HG03135 (cell line): ENCODE data around the gene CYP24A1.

Source experiments
- ATAC-seq: cut with Tn5 transposase; IDR thresholded peaks from one replicate; pipeline ENCODE4 v1.9.1; 2021; ENCODE audit warnings: mild to moderate bottlenecking, moderate library complexity; ENCODE audit not compliant: unreplicated experiment

Gene CYP24A1

DNA sequence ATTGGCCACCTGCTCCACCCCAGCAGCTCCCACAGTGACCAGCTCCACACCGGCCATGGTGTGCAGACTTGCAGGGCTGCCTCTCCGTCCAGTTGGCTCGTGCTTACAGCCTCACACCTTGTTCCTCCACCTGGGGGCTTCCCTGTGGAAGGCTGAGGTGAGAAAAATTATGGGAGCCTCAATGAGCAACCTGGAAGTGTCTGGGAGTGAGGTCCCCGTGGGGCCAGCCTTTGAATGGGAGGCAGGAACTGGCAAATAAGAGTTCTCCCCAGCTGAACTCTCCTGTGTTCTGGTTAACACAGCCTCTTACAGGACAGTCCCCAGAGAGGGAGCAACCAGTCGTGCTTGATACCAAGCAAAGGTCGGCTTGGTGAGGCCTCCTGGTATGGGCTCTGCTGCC, 30.3 kb upstream of the CYP24A1 start:
- ATAC-seq, result no peak

DNA sequence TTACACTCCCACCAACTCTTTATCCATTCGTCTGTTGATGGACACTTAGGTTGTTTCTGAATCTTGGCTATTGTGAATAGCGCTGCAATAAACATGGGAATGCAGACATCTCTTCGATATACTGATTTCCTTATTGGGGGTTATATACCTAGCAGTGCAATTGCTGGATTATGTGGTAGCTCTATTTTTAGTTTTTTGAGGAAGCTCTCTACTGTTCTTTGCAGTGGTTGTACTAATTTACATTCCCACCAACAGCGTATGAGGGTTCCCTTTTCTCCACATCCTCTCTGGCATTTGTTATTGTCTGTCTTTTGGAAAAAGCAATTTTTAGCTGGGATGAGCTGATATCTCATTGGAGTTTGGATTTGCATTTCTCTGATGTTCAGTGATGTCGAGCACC, 29.5 kb upstream of the CYP24A1 start:
- ATAC-seq, result no peak

DNA sequence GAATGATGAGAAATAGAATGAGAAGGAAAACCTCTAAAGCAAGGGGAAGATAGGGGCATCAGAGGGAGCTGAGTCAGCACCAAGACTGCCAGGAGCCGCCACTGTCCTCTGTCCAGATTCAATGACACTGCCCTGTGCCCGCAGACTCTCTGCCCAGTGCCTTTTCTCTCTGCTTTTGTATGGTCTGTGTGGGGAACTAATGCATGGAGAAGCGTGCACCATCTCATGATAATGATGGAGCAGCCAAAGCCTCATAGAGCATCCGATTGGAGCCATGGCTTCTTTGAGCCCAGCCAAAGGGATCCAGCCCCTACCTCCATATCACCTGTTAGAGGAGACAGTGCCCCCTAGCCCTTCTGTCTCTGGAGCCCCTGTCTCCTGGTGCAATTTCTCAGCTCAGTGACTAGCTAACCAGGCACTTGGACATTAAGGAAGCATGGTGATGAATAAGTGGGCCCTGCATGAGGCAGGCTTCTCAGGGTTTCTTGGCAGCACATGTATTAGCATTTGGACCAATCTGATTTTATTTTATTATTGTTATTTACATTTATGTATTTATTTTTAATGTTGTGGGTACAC, 27.6 kb upstream of the CYP24A1 start:
- no peak for ATAC-seq

DNA sequence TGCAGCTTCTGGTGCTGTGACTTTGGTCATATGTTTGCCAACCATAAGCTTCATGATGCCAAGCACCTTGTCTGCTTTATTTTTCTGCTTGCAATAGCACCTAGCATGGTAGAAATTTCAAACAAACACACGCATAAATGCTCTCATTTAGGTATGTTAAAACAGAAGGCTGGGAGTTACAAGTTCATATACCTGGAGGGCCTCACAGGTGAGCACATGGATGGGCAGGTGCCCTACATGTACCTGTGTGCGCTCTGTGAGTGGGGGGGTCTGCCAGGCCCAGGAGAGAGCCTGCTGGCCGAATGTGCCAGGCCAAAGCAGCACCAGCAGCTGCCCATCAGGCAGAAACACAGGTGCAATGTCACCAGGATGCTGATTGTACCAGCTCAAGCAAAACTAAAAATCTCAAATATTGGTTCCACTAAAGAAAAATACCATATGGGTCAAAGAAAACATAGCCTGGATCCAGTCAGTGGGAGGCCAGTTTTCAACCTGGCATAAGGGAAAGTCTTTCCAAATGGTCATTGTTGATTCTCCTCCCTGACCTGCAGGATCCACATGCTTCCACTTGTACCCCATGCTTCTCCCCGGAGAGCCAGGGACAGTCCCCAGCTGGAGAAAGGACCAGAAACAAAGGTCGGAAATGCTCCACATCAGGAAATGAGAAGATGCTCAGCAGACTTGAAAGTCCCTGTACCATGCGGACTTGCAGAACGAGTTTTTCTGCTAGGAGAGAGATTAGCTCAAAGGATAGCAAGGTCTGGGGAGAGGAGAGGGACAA, 26.9 kb upstream of the CYP24A1 start:
- no peak for ATAC-seq

DNA sequence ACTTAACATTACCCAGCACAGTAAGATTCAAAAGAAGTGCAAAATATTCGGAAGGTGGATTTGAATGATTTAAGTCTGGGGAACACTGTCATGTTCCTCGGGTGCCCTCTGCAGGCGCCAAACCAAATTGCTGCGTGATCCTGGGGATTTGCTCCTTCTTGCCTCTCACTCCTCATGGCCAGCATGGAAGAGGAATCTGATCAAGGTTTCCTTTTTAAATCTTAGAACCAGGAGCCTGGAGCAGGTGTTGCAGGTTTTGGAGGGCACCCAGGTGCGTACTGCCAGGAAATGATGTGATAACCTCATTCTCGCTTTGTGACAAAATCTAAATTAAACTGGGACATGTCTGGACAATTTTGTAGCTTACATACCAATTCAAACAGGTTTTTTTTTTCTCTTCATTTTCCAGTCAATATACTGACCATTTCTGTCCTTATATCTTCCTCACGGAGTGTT, 26.0 kb upstream of the CYP24A1 start:
- ATAC-seq, result no peak

DNA sequence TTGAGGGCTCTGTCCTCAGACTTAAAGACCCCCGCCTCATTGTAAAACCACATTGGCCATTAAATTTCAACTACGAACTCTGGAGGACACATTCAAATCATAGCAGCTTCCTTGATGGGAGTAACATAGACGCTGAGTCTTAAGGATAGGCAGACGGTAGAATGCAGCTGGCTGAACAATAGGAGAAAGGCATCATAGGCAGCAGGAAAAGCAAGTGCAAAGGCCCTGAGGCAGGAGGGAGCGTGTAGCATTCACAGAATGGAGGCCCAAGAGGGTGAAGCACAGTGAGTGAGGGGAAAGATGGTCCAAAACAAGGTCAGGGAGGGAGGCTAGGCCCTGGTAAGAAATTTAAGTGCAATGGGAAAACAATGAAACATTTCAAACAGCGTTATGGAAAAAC, 25.5 kb upstream of the CYP24A1 start:
- ATAC-seq, result no peak

DNA sequence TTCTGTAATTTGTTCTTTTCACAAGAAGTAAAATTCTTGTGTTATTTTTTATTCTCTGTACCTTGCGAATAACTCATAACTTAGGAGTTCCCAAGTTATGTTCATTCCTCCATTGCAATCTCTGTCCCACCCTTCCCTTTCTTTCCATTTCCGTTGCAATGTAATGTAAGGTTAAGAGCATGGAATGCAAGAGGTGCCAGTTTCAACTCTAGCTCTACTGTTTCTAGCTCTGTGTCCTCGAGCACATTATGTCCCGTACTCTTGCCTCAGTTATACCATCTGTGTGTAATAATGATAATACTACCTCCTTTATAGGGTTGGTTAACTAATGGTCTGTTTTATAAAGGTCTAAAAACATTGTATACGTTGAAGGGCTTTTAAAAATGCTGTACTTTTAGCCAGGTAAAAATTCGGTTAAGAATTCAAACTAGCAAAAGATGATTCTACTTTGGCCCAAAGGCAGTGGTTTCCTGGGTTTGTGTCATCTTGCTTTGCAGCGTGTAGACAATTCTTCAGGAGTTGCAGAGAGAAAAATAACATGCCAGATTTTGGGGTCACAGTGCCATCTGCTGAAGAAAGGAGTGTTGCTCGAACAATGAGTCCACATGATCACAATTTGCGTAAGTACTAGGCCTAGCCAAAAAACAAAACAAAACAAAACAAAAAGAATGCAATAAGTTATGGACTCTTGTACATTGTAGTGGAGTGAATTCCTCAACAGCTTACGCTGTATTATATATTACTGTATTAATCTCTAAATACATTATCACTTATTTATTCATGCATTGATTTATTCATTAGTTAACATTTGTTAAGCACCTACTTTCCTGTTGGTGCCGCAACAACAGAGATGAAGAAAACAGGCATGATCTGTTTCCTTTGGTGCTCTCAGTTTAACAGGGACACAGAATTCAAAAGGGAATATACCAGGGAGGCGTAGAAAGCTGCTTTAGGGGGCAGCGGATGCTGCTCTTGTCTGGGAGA, 24.1 kb upstream of the CYP24A1 start:
- no peak for ATAC-seq

DNA sequence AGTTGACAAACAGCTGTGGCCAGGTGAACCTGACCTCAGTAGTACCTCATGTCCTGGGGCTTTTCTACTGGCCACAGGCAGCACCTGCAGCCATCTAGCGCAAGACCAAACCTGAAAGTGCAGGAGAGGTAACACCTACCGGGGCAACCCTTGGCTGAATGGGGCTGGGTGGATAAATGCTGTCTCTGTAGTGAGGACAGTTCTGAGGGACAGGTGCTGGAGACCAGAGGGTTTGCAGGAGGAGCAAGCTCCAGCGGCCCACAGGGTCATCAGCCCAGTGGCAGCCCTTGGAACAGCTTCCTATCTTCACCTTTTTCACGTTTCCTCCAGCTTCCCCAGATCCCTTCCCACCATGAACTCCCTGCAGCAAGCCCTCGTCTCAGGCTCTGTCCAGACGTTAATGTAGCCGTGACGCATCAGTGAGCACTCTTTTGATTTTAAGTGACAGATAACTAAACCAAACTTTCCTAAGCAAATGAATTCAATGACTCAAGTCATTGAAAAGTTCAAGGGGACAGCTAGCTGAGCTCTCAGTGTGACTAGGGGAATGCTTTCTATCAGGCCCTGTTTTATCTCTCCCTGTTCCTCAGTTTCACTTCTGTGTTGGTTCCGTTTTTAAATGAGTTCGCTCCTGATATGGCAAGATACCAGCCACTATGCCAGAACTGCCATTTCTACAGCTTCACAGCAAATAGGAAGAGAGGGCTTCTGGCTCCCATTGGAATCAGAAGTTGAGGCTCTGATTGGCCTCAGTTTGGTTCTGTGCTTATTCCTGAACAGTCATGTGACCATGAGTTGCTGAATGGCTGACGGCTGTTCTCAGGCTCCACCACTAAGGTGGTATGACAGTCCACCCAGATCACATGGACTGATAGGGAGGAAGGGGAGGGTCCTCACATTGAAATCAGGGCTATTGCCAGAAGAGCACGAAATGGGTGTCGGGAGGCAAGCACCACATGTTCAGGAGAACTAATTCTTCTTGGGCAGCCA, 22.0 kb upstream of the CYP24A1 start:
- no peak for ATAC-seq

DNA sequence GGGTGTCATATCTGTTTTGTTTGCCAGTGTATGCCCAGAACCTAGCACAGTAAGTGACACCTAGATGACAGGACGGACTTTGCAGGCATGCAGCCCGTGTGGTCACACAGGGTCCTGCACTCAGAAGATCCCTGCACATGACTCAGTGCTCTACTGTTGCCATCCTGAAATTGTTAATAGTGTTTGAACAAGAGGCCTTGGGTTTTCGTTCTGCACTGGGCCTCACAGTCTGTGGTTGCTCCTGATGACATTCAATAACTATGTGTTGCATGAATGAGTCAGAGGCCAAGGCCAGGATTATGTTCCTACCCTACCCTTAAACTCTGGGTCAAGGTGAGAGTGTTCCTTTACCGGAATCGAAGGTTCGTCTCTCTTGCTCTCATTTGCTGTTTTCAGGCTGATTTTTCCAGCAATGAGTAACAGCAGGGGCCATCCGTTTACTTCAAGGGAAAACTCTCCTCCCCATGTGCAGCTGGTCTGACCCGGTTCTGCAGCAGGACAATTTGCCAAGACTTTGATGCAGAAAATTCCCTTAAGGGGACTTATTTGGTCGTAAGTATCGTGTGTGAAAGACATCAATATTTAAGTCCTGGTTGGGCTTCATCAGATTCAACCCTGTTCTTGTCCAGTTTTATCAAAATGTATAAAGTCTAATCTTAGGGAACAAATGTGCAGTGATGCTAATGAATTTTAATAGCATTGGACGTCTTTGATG, 21.1 kb upstream of the CYP24A1 start:
- no peak for ATAC-seq

DNA sequence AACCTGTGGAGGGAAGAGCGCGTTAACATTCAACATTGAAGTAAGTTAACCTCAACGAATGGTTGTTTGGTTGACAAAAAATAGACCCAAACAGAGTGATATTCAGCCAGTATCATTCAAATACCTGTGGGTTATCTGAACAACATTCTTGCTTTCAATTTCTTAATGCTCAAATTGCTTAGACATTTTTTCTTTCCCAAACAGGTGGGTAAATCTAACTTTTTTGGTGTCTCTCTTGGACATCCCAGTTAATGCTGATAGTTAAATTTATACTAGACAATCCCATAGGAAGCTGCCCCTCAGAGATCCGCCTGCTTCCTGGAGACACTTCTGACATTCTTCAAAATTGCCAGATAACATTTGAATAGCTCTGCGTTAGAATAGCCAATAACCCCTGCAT, 20.0 kb upstream of the CYP24A1 start:
- no peak for ATAC-seq

DNA sequence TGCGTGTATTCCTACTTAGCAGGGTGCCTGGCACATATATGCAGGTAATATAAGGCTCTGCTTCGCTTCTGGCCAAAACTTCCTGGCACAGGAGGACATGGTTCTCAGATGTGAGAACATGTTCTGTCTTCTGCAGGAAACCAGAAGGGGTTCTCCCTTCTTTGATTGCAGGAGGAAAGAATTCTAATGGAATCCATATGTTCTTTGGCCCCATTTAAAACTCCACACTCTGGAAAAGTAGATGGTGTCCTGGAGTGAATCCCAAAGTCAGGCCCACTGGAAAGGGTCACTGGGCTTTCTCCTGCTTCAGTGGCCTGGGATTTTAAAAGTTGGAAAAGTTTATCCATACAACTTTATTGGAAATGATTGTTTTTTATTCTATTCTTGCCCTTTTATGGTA, 16.4 kb upstream of the CYP24A1 start:
- no peak for ATAC-seq

DNA sequence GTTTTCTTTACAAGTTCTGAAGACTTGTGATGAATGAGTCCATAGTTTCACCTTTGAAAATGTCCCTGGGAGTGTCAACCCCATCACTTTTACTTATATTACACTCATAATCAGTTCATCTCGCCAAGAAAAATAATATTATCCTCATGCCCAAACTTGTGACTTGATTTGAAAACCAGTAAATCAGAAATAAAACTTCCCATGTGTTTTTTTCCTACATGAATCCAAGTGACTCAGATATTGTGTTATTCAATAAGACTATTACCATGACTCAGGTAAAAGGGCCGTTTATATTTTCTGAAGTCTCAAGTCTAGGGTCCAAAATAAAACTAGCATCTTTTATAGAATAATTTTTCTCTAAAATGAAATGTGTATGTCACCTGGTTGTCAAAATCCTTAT, 15.8 kb upstream of the CYP24A1 start:
- no peak for ATAC-seq

DNA sequence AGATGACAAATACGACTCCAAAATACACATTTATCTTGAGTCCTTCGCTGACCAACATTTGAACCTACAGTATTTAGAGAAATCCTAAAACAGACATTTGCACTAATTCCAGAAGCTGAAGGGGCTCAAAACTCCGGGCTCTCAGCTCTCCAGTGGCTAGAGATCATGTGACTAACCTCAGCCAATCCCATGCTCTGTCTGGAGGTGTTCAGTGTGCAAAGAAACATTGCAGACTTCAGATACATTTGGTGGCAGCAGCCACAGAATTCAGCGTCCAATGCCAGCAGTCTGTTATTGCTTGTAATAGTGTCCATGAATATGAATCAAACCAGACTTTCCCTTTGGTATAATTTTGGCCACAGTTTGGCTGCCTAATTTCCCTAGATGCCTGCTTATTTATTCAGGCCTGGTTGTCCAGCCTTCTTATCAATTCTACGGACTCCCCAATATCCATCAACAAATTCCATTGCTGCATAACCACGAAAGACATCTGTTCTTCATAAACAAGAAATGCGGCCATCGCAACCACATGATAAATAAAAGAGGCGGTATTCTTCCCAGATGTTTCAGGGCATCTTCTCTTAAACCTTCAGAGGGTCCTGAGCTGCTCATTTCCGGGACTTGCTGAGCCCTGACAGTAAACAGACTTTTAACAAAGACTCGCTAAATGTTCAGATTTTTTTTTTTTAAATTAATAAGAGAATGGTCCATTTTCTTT, 14.5 kb upstream of the CYP24A1 start:
- ATAC-seq, result no peak

DNA sequence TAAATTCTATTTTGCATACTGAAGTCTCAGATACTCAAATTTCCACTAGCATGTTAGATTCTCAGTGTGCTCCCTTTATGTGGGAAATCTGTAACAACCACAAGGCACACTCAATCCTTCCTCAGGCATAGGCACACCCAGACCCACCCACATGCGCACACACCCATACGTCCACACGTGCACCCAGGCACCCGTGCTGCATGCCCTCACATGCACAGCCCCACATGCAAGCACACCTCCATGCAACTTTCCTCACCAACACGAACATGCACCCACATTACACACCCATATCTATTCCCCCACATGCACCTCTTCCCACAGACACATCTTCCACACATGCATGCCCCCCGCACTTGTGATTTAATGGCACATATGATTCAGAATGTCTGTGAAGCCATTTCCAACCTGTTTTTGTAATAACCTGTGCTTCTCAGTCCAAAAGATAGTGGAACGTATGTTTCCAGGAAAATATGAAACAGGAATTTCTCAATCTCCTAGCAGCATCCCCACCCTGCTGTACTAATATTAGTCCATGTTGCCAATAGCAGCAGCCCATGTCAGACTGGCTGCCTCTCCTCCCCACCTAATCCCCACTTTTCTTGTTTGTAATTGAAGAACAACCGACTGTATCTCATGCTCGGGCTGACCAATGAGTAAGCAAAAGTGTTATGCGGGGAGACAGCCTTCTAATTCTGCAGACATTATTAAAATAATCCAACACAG, 11.3 kb upstream of the CYP24A1 start:
- ATAC-seq, result no peak

DNA sequence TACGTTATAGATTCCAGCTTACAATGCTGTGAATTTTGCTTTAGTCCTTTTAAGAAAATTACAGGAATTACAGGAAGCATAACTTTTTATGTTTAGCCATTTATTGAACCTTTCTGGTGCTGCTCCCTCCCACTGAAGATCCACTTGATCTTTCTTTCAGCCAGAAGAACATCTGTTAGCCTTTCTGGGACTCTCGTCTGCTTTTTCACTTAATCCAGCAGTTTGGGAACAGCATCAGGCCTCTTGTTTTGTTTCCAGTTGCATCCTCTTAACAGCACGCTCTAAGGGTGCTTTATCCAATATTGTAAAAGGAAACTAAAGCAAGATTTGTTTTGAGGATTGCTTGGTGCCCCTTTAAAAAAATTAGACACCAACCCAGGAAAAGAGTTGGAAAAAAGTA, 10.3 kb upstream of the CYP24A1 start:
- ATAC-seq, result no peak

DNA sequence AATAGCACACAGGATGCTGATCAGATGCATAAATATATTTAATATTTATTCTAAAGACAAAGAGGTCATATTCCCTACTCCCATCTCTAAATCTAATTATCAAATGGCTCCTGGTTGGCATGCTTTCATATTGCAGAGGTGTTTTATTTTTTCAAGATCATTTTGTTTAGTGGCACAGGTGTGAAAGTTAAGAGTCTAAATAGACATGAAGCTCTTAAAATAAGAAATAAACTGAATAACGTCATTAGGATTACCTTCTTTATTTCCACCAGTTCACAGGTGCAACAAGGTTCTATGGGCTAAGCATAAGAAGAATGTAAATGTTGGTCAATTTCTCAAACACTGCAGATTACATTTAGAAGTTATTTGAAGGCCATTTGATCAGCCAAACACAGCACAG, 7.1 kb upstream of the CYP24A1 start:
- ATAC-seq, result no peak

DNA sequence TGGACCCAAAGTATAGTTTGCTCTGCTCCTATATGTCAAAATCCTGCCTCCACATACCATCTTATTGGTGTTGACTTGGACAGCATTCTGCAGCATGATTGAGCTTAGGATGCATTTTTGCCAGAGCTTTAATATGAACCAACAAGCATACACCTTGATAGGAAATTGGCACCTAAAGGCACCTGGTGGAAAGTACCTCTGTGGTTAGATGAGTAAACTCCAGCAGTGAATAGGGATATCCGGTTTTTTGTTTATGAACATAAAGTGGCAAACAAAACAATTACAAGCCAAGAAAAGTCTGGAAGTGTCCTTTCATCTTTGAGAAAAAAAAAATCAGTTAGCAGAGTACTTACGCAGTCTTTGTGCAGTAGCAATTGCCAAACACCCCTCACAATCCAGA, 6.2 kb upstream of the CYP24A1 start:
- ATAC-seq, result no peak

DNA sequence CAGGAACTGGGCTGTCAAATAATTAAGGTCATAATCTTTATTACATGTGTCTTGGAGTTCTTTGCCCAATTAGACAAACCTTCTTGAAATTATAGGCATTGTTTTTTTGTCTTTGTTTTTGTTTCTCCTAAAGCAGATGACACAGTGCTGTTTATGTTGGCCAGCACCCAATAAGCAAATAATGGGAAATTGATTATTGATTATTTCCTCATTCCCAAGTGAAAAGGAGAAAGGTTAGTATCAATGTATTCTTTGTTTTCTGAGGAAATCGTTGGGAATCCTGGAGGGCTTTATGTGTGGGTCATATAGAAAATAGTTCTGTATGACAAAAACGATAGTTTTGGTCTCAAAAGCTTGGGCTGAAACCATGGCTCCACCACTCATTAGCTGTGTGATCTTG, 4.5 kb upstream of the CYP24A1 start:
- no peak for ATAC-seq

DNA sequence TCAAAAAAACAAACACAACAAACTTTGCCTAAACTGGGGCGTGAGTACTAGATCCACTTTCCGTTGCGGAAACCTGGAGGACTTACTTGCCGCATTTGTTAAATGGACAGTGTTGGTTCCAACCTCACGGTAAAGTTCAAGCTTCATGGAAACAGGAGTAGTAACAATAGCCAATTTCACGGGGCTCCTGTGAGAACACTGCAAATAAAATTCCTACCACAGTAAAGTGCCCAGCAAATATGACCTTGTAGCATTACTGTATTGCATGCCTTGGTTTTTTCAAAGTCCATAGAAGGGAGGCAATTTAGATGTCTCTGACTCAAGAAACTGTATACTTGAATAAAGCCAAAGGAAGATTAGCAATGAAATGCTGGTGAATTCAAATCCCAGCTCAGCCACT, 3.6 kb upstream of the CYP24A1 start:
- no peak for ATAC-seq
